Measurements from ENCODE around the gene ANKRD17. TPM values are rescaled to one million over a fixed set of nuclear protein-coding genes. Genes with fewer than 3 reads are reported as not detected.

ANKRD17 gene
- total and polyA plus RNA-seq, 9 of the 15 experiments (the other 6 are each of a cell fraction or from before 2014, with no cell fraction given) = 25.5 to 86.9 (median 52.2) TPM

- TF ChIP-seq IRF2 (CRISPR knock-in tag; IDR thresholded peaks at IDR 0.05) (no peak), ID3 (CRISPR knock-in tag; IDR thresholded peaks at IDR 0.05) (no peak), ID3 (tag; IDR thresholded peaks at IDR 0.05) (peak; percentile 70; the same call in 1 of the 2 replicates), RFX1 (IDR thresholded peaks at IDR 0.05) (no peak), BRF1 (IDR thresholded peaks at IDR 0.05; ENCODE audit: borderline replicate concordance, extremely low read depth, insufficient read length) (no peak), POLR2G (IDR thresholded peaks at IDR 0.05; ENCODE audit: low read depth, low read length) (no peak), CCAR2 (IDR thresholded peaks at IDR 0.05; ENCODE audit: low read depth, low read length) (no peak), NR2C2 (CRISPR knock-in tag; IDR thresholded peaks at IDR 0.05) (peak; percentile 36; the same call in 1 of the 2 replicates), NR2C2 (tag; IDR thresholded peaks at IDR 0.05) (peak; percentile 74), EHMT2 (IDR thresholded peaks at IDR 0.05) (no peak), BRCA1 (IDR thresholded peaks at IDR 0.05) (no peak), BRCA1 (CRISPR knock-in tag; IDR thresholded peaks at IDR 0.05) (no peak), ZHX1 (conservative IDR thresholded peaks at IDR 0.05; ENCODE audit: low read length) (no peak), KLF10 (CRISPR knock-in tag; IDR thresholded peaks at IDR 0.05) (no peak), CHD1 (IDR thresholded peaks at IDR 0.05; ENCODE audit: low read length) (no peak), E2F4 (CRISPR knock-in tag; IDR thresholded peaks at IDR 0.05; ENCODE audit: low read depth) (no peak), MXI1 (IDR thresholded peaks at IDR 0.05; ENCODE audit: low read depth, low read length) (no peak), RAD51 (IDR thresholded peaks at IDR 0.05; ENCODE audit: borderline replicate concordance, low read depth) (no peak), NEUROD1 (IDR thresholded peaks at IDR 0.05; ENCODE audit: borderline replicate concordance, low read depth, low read length, partially characterized antibody) (no peak), ZC3H11A (IDR thresholded peaks at IDR 0.05; ENCODE audit: low read depth, low read length) (no peak), STAT5B (CRISPR knock-in tag; IDR thresholded peaks at IDR 0.05) (no peak), GTF3C2 (IDR thresholded peaks at IDR 0.05; ENCODE audit: borderline replicate concordance, extremely low read depth, insufficient read length) (no peak), NBN (IDR thresholded peaks at IDR 0.05; ENCODE audit: low read depth) (no peak)
Observed at GRCh38 chr4:73103799-73104503, 154.6 kb downstream of the ANKRD17 start (continued).
